ENCODE measurements around the gene NGEF.

GRCh38 chr2:232926431-232926939, 86.6 kb downstream of the NGEF start:
- no peak for TF ChIP-seq CTCF (conservative IDR thresholded peaks at IDR 0.05 in 1 of 2, IDR thresholded peaks at IDR 0.05 in 1 of 2; ENCODE audit: low read depth in 1 of 2, low read length in 2 of 2)
- no peak for TF ChIP-seq EZH2 (IDR thresholded peaks at IDR 0.05; ENCODE audit: low read length, missing control alignments)

Measured in fibroblast of lung (primary cell).